Trophoblast cell (in vitro differentiated cells and primary cell): ENCODE data around the gene PDGFRB.

Experiments
- DNase-seq, 2 donors: peaks; one replicate each; pipeline ENCODE4 v3.0.0-alpha.2; 2016
- H2AFZ ChIP-seq: 2 replicates; pipeline ENCODE4 v1.6.1; 2013; ENCODE audit warnings: low read length, moderate library complexity, mild to moderate bottlenecking; ENCODE audit not compliant: insufficient read depth, poor library complexity
- H2AK5ac ChIP-seq: 2 replicates; pipeline ENCODE4 v1.6.1; 2013; ENCODE audit warnings: mild to moderate bottlenecking, low read length
- H2BK120ac ChIP-seq: 2 replicates; pipeline ENCODE4 v1.6.1; 2013; ENCODE audit warnings: low read length, mild to moderate bottlenecking, moderate library complexity; ENCODE audit not compliant: insufficient read depth, poor library complexity
- H2BK12ac ChIP-seq: 2 replicates; pipeline ENCODE4 v1.6.1; 2013; ENCODE audit warnings: mild to moderate bottlenecking, low read length, moderate library complexity
- H2BK5ac ChIP-seq: 2 replicates; pipeline ENCODE4 v1.6.1; 2013; ENCODE audit warnings: low read length, low read depth, moderate library complexity, mild to moderate bottlenecking; ENCODE audit not compliant: poor library complexity
- H3K14ac ChIP-seq: 2 replicates; pipeline ENCODE4 v1.6.1; 2013; ENCODE audit warnings: mild to moderate bottlenecking, low read length
- H3K18ac ChIP-seq: 2 replicates; pipeline ENCODE4 v1.6.1; 2013; ENCODE audit warnings: mild to moderate bottlenecking, low read length
- H3K23ac ChIP-seq: 2 replicates; pipeline ENCODE4 v1.6.1; 2013; ENCODE audit warnings: low read length
- H3K27ac ChIP-seq: 2 replicates; pipeline ENCODE4 v1.5.1; 2013; ENCODE audit warnings: low read depth, mild to moderate bottlenecking, inconsistent platforms, low read length, moderate library complexity
- H3K27me3 ChIP-seq: 2 replicates; pipeline ENCODE4 v1.6.1; 2013; ENCODE audit warnings: inconsistent platforms, mild to moderate bottlenecking, low read length, moderate library complexity; ENCODE audit not compliant: insufficient read depth
- H3K36me3 ChIP-seq, 2 experiments: 1 replicate in 1 of 2; 2 replicates in 1 of 2; pipeline ENCODE4 v1.6.1; 2013; ENCODE audit warnings: low read length in 2 of 2, mild to moderate bottlenecking in 2 of 2, moderate library complexity in 1 of 2; ENCODE audit not compliant: insufficient read depth in 2 of 2, control insufficient read depth in 1 of 2
- H3K4ac ChIP-seq: 2 replicates; pipeline ENCODE4 v1.6.1; 2013; ENCODE audit warnings: low read depth, mild to moderate bottlenecking, low read length, moderate library complexity
- H3K4me1 ChIP-seq, 2 experiments: 1 replicate in 1 of 2; 2 replicates in 1 of 2; pipeline ENCODE4 v1.6.1; 2013; ENCODE audit warnings: low read length in 2 of 2, mild to moderate bottlenecking in 2 of 2, moderate library complexity in 1 of 2; ENCODE audit not compliant: insufficient read depth in 2 of 2, control insufficient read depth in 1 of 2
- H3K4me2 ChIP-seq: 2 replicates; pipeline ENCODE4 v1.6.1; 2013; ENCODE audit warnings: inconsistent platforms, mild to moderate bottlenecking, low read length, moderate library complexity
- H3K4me3 ChIP-seq: 2 replicates; pipeline ENCODE4 v1.5.1; 2013; ENCODE audit warnings: mild to moderate bottlenecking, low read depth, low read length, inconsistent platforms
- H3K79me1 ChIP-seq: one replicate; pipeline ENCODE4 v1.6.1; 2013; ENCODE audit warnings: low read length
- H3K79me2 ChIP-seq: 2 replicates; pipeline ENCODE4 v1.6.1; 2013; ENCODE audit warnings: low read length, mild to moderate bottlenecking; ENCODE audit not compliant: control insufficient read depth, insufficient read depth, poor library complexity
- H3K9ac ChIP-seq: 2 replicates; pipeline ENCODE4 v1.6.1; 2013; ENCODE audit warnings: mild to moderate bottlenecking, low read length
- H3K9me3 ChIP-seq: 2 replicates; pipeline ENCODE4 v1.6.1; 2013; ENCODE audit warnings: low read depth, mild to moderate bottlenecking, control low read depth, inconsistent platforms, low read length; ENCODE audit not compliant: insufficient read depth
- H4K12ac ChIP-seq: 2 replicates; pipeline ENCODE4 v1.6.1; 2013; ENCODE audit warnings: low read depth, mild to moderate bottlenecking, low read length, moderate library complexity
- H4K8ac ChIP-seq: 2 replicates; pipeline ENCODE4 v1.6.1; 2013; ENCODE audit warnings: low read depth, mild to moderate bottlenecking, low read length, moderate library complexity
- H4K91ac ChIP-seq: one replicate; pipeline ENCODE4 v1.6.1; 2013; ENCODE audit warnings: low read depth, mild to moderate bottlenecking, low read length, moderate library complexity
- WGBS: extraction: QIAGEN DNeasy Blood & Tissue Kit; methylation state at CpG from one replicate; pipeline ENCODE4 v1.1.7; 2013; ENCODE audit warnings: missing lambda C conversion rate; ENCODE audit not compliant: insufficient read length, insufficient coverage; ENCODE audit errors: extremely low coverage; 5-methylcytosine and 5-hydroxymethylcytosine counted together

The PDGFRB gene

GRCh38 chr5:150124111-150124557, 31.5 kb downstream of the PDGFRB start:
- Histone ChIP-seq H3K4me2 (no peak overlapping the region), H2BK120ac (no peak overlapping the region), H3K23ac (no peak overlapping the region), H3K36me3 (peaks cover 72 to 88% of the 10 kb centered on the region in 2 experiments), H3K14ac (no peak overlapping the region), H4K12ac (no peak overlapping the region), H3K27me3 (no peaks in the 10 kb centered on the region), H3K4ac (no peak overlapping the region), H3K9me3 (peaks cover 7% of the 10 kb centered on the region), H2BK5ac (no peak overlapping the region), H3K4me1 (peaks cover 0 to 3% of the 10 kb centered on the region in 2 experiments), H3K4me3 (no peak overlapping the region), H3K79me1 (peaks cover 6% of the 10 kb centered on the region), H2BK12ac (no peak overlapping the region), H2AK5ac (no peak overlapping the region), H4K8ac (no peak overlapping the region), H3K9ac (no peak overlapping the region), H3K18ac (no peak overlapping the region), H2AFZ (no peak overlapping the region), H4K91ac (no peak overlapping the region), H3K79me2 (peaks cover 2% of the 10 kb centered on the region), H3K27ac (no peak overlapping the region)
- no peak for DNase-seq
- WGBS, result no CpG with 5 or more reads among the region's 11 CpGs

GRCh38 chr5:150123542-150123941, 32.1 kb downstream of the PDGFRB start:
- no peak overlapping the region for H3K27ac ChIP-seq
- WGBS, result no CpG with 5 or more reads among the region's 4 CpGs
- H3K9me3 ChIP-seq, result peaks cover 7% of the 10 kb centered on the region
- H4K8ac ChIP-seq, result no peak overlapping the region
- H4K91ac ChIP-seq, result no peak overlapping the region
- no peak overlapping the region for H3K23ac ChIP-seq
- no peak overlapping the region for H2AFZ ChIP-seq
- no peak overlapping the region for H3K14ac ChIP-seq
- H4K12ac ChIP-seq, result no peak overlapping the region
- no peak overlapping the region for H3K4ac ChIP-seq
- H3K9ac ChIP-seq, result no peak overlapping the region
- H2AK5ac ChIP-seq, result no peak overlapping the region
- no peak overlapping the region for H3K4me3 ChIP-seq
- peak in 1 of 2 donors; percentile 46 for DNase-seq
- no peaks in the 10 kb centered on the region for H3K27me3 ChIP-seq
- H2BK120ac ChIP-seq, result no peak overlapping the region
- peaks cover 0 to 3% of the 10 kb centered on the region in 2 experiments for H3K4me1 ChIP-seq
- H3K79me1 ChIP-seq, result peaks cover 6% of the 10 kb centered on the region
- no peak overlapping the region for H2BK12ac ChIP-seq
- no peak overlapping the region for H2BK5ac ChIP-seq
- no peak overlapping the region for H3K18ac ChIP-seq
- peaks cover 78 to 88% of the 10 kb centered on the region in 2 experiments for H3K36me3 ChIP-seq
- peaks cover 2% of the 10 kb centered on the region for H3K79me2 ChIP-seq
- H3K4me2 ChIP-seq, result no peak overlapping the region

GRCh38 chr5:150122536-150123481, 32.8 kb downstream of the PDGFRB start:
- peak overlapping the region; percentile 6 for H2BK12ac ChIP-seq
- no peak overlapping the region for H3K14ac ChIP-seq
- DNase-seq, result peak; percentile 48 to 54
- H3K18ac ChIP-seq, result no peak overlapping the region
- no peak overlapping the region for H3K27ac ChIP-seq
- no peak overlapping the region for H3K4me3 ChIP-seq
- H3K4me2 ChIP-seq, result no peak overlapping the region
- H3K79me1 ChIP-seq, result peaks cover under 1% of the 10 kb centered on the region
- H3K36me3 ChIP-seq, result peaks cover 79 to 88% of the 10 kb centered on the region in 2 experiments
- H2BK5ac ChIP-seq, result no peak overlapping the region
- H3K23ac ChIP-seq, result no peak overlapping the region
- no peak overlapping the region for H2AK5ac ChIP-seq
- H3K9me3 ChIP-seq, result peaks cover 7% of the 10 kb centered on the region
- no CpG with 5 or more reads among the region's 15 CpGs for whole genome bisulfite sequencing
- no peak overlapping the region for H2BK120ac ChIP-seq
- no peak overlapping the region for H4K12ac ChIP-seq
- no peak overlapping the region for H2AFZ ChIP-seq
- H4K8ac ChIP-seq, result no peak overlapping the region
- no peaks in the 10 kb centered on the region for H3K79me2 ChIP-seq
- no peak overlapping the region for H3K4ac ChIP-seq
- no peaks in the 10 kb centered on the region for H3K27me3 ChIP-seq
- H3K9ac ChIP-seq, result no peak overlapping the region
- H3K4me1 ChIP-seq, result peaks cover under 1 to 7% of the 10 kb centered on the region in 2 experiments
- H4K91ac ChIP-seq, result peak overlapping the region; percentile 7

GRCh38 chr5:150122158-150122510, 33.5 kb downstream of the PDGFRB start:
- H3K4me3 ChIP-seq, result no peak overlapping the region
- H2BK12ac ChIP-seq, result no peak overlapping the region
- H2AFZ ChIP-seq, result no peak overlapping the region
- no peak overlapping the region for H2BK5ac ChIP-seq
- no peak overlapping the region for H4K91ac ChIP-seq
- WGBS, result no CpG with 5 or more reads among the region's 5 CpGs
- H4K12ac ChIP-seq, result no peak overlapping the region
- H3K4me1 ChIP-seq, result peaks cover 5 to 12% of the 10 kb centered on the region in 2 experiments
- no peaks in the 10 kb centered on the region for H3K79me1 ChIP-seq
- DNase-seq, result no peak
- no peak overlapping the region for H2AK5ac ChIP-seq
- H4K8ac ChIP-seq, result no peak overlapping the region
- H3K4ac ChIP-seq, result no peak overlapping the region
- no peaks in the 10 kb centered on the region for H3K27me3 ChIP-seq
- H2BK120ac ChIP-seq, result no peak overlapping the region
- H3K9me3 ChIP-seq, result peaks cover 7% of the 10 kb centered on the region
- H3K27ac ChIP-seq, result no peak overlapping the region
- peaks cover 80 to 86% of the 10 kb centered on the region in 2 experiments for H3K36me3 ChIP-seq
- no peak overlapping the region for H3K14ac ChIP-seq
- no peak overlapping the region for H3K4me2 ChIP-seq
- no peaks in the 10 kb centered on the region for H3K79me2 ChIP-seq
- H3K23ac ChIP-seq, result no peak overlapping the region
- no peak overlapping the region for H3K9ac ChIP-seq
- no peak overlapping the region for H3K18ac ChIP-seq
